ENCODE results near the gene ENOSF1.

- TF ChIP-seq ZNF274 (IDR thresholded peaks at IDR 0.05; ENCODE audit: low read depth, low read length): no peak
- TF ChIP-seq YY1 (IDR thresholded peaks at IDR 0.05; ENCODE audit: insufficient read depth, insufficient read length): no peak
Measured at GRCh38 chr18:750456-750855, 38.0 kb upstream of the ENOSF1 start.
